AG09319 (cell line): ENCODE results near the gene BLM.

Experiments
- DNase-seq: peaks from one replicate; pipeline ENCODE4 v3.0.0-alpha.2; 2010; ENCODE audit warnings: low read depth; ENCODE audit errors: extremely low read depth
- CTCF ChIP-seq: IDR thresholded peaks from 2 replicates; pipeline ENCODE4 v1.5.1; 2011; ENCODE audit warnings: low read depth, mild to moderate bottlenecking, inconsistent platforms, low read length, moderate library complexity

The BLM gene

DNA sequence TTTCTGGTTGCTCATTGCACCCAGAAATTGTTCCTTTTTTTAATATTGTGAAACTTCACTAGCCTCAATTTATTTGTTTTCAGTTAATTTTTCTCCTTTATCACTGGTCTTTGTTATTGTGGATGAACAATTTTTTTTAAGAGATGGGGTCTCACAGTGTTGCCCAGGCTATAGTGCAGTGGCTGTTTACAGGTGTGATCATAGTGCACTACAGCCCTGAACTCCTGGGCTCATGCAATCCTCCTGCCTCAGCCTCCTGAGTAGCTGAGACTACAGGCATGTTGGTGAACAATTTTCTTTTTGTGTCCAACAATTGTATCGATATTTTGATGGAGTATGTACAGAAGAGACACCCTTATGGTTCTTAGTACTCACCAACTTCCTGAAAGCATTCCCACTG, 26.3 kb downstream of the BLM start:
- no peak for TF ChIP-seq CTCF
- DNase-seq, result no peak

DNA sequence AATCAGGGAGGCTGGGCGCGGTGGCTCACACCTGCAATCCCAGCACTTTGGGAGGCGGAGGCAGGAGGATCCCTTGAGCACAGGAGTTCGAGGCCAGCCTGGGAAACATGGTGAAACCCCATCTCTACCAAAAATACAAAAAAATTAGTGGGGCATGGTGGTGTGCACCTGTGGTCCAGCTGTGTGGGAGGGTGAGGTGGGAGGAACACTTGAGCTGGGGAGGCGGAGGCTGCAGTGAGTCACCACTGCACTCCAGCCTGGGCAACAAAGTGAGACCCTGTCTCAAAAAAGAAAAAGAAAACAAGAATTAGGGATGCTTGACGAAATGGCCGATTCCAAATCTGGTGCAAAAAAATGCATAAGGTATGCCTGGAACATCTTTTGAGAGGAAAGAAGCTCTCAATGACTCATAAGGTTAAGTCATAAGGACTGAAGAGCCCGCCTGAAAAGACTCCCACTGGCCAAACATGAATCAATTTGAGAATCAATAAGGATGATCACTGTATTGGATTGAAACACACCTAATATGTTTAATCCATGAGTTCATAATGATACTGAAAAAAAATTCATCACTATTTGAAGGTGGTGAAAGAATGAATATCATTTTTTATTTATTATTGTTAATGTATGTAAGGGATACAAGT, 27.7 kb downstream of the BLM start:
- no peak for TF ChIP-seq CTCF
- no peak for DNase-seq

GRCh38 chr15:90749754-90750153, 32.6 kb downstream of the BLM start:
- DNase-seq, result no peak
- no peak for TF ChIP-seq CTCF

- no peak for TF ChIP-seq CTCF
- no peak for DNase-seq
Observed at GRCh38 chr15:90750186-90750585, 33.0 kb downstream of the BLM start.

GRCh38 chr15:90751300-90751825, 34.2 kb downstream of the BLM start:
- DNase-seq, result no peak
- TF ChIP-seq CTCF, result no peak

GRCh38 chr15:90756916-90757315, 39.8 kb downstream of the BLM start:
- no peak for DNase-seq
- TF ChIP-seq CTCF, result no peak

DNA sequence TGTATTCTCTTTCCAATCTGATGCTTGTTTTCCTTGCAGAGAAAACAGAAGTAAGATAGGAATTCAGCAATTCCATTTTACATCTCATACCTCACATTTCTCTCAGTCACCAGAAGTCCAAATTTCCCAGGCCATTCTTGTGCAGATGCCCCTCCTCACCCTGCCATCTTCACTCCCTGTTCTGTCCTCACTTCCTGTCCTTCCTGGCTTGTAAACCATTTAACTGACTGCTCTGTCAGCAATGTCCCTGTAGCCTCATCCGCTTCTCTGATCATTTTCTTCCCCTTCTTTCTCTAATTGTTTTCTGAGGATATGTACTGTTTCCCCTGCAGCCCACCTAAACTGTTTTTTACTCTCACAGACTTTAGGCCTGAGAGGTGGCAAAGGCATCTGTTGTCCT, 40.3 kb downstream of the BLM start:
- no peak for TF ChIP-seq CTCF
- DNase-seq, result no peak
